Cardiac muscle cell (in vitro differentiated cells and primary cell): ENCODE data around the gene ASCC3. TPM values are rescaled to one million over a fixed set of nuclear protein-coding genes. Genes with fewer than 3 reads are reported as not detected.

Source experiments
- DNase-seq, 2 donors: peaks; one replicate each; pipeline versions ENCODE4 v3.0.0 to v3.0.0-alpha.2; 2010 to 2017; ENCODE audit warnings: low read depth in 1 of 2, low spot score in 1 of 2
- H3K27ac ChIP-seq: fragments of 200-600 bp; sonication (generic); 2 replicates; pipeline ENCODE4 v1.5.1; 2016
- H3K27me3 ChIP-seq: fragments of 200-600 bp; sonication (generic); 2 replicates; pipeline ENCODE4 v1.6.0; 2016; ENCODE audit warnings: control low read depth
- H3K36me3 ChIP-seq: fragments of 200-600 bp; sonication (generic); 2 replicates; pipeline ENCODE4 v1.5.1; 2016; ENCODE audit warnings: control low read depth
- H3K4me1 ChIP-seq: fragments of 200-600 bp; sonication (generic); 2 replicates; pipeline ENCODE4 v1.8.1; 2017; ENCODE audit warnings: low read depth, mild to moderate bottlenecking, mixed run types
- H3K4me3 ChIP-seq: fragments of 200-600 bp; sonication (generic); 2 replicates; pipeline ENCODE4 v1.5.1; 2016; ENCODE audit warnings: mild to moderate bottlenecking
- H3K9me3 ChIP-seq: fragments of 200-600 bp; sonication (generic); 2 replicates; pipeline ENCODE4 v1.5.1; 2017; ENCODE audit warnings: low read depth, mild to moderate bottlenecking, control low read depth
- polyA plus RNA-seq: library from polyadenylated mRNA; unstranded; fragments of >200 nt; fragmentation: Nextera tagmentation; extraction: Ambion mirVana; gene quantifications from 2 replicates; pipeline ENCODE4 v1.2.1, GENCODE V29; 2016
- total RNA-seq: library from RNA; depleted of rRNA; stranded (reverse); fragments of >200 nt; gene quantifications from 2 replicates; pipeline ENCODE4 v1.2.3, GENCODE V29; 2016
- TF ChIP-seq, protein P1 (sequence below): IDR thresholded peaks from 2 replicates; pipeline ENCODE4 v1.5.1; 2012; ENCODE audit warnings: low read depth, mild to moderate bottlenecking, low read length

ASCC3 gene
- total and polyA plus RNA-seq, 2 experiments from 2014 or later = 29.3 to 33.7 TPM

DNA sequence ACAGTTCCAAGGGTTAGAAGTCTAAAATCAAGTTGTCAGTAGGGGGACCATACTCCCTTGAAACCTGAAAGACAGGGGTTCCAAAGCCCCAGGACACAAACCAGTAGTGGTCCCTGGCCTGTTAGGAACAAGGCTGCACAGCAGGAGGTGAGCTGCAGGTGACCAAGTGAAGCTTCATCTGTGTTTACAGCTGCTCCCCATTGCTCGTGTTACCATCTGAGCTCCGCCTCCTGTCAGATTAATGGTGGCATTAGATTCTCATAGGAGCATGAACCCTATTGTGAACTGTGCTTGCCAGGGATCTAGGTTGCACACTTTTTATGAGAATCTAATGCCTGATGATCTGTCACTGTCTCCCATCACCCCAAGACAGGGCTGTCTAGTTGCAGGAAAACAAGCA, 391.1 kb downstream of the ASCC3 start:
- H3K27ac ChIP-seq = no peak overlapping the region
- no peaks in the 10 kb centered on the region for H3K36me3 ChIP-seq
- TF ChIP-seq, protein P1, sequence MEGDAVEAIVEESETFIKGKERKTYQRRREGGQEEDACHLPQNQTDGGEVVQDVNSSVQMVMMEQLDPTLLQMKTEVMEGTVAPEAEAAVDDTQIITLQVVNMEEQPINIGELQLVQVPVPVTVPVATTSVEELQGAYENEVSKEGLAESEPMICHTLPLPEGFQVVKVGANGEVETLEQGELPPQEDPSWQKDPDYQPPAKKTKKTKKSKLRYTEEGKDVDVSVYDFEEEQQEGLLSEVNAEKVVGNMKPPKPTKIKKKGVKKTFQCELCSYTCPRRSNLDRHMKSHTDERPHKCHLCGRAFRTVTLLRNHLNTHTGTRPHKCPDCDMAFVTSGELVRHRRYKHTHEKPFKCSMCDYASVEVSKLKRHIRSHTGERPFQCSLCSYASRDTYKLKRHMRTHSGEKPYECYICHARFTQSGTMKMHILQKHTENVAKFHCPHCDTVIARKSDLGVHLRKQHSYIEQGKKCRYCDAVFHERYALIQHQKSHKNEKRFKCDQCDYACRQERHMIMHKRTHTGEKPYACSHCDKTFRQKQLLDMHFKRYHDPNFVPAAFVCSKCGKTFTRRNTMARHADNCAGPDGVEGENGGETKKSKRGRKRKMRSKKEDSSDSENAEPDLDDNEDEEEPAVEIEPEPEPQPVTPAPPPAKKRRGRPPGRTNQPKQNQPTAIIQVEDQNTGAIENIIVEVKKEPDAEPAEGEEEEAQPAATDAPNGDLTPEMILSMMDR = no peak
- no peak overlapping the region for H3K4me3 ChIP-seq
- no peak for DNase-seq
- H3K4me1 ChIP-seq = no peaks in the 10 kb centered on the region
- H3K27me3 ChIP-seq = no peaks in the 10 kb centered on the region
- no peaks in the 10 kb centered on the region for H3K9me3 ChIP-seq

DNA sequence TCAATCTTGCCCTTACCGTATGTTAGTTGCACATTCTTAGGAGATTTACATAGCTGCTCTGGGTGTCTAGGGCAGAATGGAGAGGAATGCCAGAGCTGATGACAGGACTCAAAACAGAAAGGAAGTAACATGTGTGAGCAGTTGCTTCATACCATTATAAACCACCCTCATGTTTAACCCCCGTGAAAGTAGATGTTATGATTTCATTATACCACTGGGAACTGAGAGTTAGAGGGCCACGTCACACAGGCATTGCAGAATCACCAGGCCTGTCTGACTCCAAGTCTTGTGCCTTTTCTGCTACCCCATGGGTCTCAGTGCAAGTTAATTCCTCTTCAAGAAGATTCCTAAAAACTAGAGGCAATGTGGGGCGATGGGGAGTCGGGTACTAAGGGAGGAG, 392.9 kb downstream of the ASCC3 start:
- H3K9me3 ChIP-seq = no peaks in the 10 kb centered on the region
- DNase-seq = peak in 1 of 2 donors; percentile 59
- no peaks in the 10 kb centered on the region for H3K36me3 ChIP-seq
- no peaks in the 10 kb centered on the region for H3K4me1 ChIP-seq
- H3K27me3 ChIP-seq = no peaks in the 10 kb centered on the region
- TF ChIP-seq, protein P1 = no peak
- no peak overlapping the region for H3K4me3 ChIP-seq
- no peak overlapping the region for H3K27ac ChIP-seq

DNA sequence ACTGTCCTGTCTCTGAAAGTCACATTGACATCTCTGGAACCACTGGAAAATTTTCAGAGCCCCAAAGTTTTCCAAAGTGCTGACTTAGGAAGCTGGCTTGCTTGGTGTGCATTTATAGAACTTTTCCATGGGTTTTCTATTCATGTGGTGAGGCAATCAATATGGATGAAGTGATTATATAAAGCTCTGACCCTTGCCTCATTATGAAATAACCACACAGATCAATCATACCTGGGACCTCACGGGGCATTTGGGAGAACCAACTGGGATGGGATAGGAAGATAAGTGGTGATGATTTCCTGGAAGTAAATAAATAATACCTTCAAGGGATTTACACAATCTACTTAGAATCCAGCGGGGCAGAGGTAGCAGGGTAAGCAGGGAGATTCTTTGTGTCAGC, 393.5 kb downstream of the ASCC3 start:
- Histone ChIP-seq H3K36me3 (no peaks in the 10 kb centered on the region), H3K9me3 (no peaks in the 10 kb centered on the region), H3K27me3 (no peaks in the 10 kb centered on the region), H3K4me3 (no peak overlapping the region), H3K4me1 (no peaks in the 10 kb centered on the region), H3K27ac (no peak overlapping the region)
- TF ChIP-seq, protein P1 = no peak
- DNase-seq = no peak

DNA sequence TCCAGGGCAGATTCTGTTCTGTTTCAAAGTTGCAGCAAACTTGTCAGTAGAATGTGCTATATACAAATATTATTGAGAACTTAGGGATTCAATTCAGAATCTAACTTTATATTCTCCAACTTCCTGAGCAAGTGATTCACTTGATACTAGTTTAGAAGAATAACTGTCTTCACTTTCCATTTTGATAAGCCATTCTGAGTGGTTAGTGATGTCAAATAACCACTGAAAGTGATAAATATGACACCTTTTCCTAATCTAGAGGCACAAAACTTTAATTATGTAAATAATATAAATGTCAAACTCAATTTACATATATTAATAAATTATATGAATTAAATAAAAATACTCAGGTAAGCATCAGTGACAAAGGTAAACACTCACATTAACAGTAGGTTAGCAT, 395.9 kb downstream of the ASCC3 start:
- no peaks in the 10 kb centered on the region for H3K36me3 ChIP-seq
- DNase-seq = no peak
- no peaks in the 10 kb centered on the region for H3K9me3 ChIP-seq
- TF ChIP-seq, protein P1 = no peak
- H3K4me1 ChIP-seq = no peaks in the 10 kb centered on the region
- no peak overlapping the region for H3K4me3 ChIP-seq
- no peaks in the 10 kb centered on the region for H3K27me3 ChIP-seq
- no peak overlapping the region for H3K27ac ChIP-seq

DNA sequence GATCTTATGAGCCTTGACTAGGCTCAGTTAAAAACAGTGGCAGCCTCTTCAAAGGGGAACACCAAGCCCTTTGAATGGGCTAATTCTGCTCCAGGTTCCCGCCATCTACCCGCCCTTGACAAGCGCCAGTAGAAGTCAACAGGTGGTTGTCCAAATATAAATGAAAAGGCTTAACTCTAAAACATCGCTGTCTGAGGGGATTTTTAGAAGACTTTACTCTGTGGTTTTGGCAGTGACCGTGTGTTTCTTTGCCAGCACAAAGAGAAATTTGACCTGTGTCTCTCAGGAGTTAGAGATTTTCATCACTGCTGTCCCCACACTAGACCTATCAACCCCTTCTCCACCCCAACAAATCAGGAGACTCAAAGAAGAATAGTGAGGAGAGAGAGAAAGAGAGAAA, 396.7 kb downstream of the ASCC3 start:
- Histone ChIP-seq H3K27me3 (no peaks in the 10 kb centered on the region), H3K4me3 (no peak overlapping the region), H3K27ac (no peak overlapping the region), H3K36me3 (no peaks in the 10 kb centered on the region), H3K9me3 (no peaks in the 10 kb centered on the region), H3K4me1 (no peaks in the 10 kb centered on the region)
- DNase-seq = no peak
- TF ChIP-seq, protein P1 = no peak

DNA sequence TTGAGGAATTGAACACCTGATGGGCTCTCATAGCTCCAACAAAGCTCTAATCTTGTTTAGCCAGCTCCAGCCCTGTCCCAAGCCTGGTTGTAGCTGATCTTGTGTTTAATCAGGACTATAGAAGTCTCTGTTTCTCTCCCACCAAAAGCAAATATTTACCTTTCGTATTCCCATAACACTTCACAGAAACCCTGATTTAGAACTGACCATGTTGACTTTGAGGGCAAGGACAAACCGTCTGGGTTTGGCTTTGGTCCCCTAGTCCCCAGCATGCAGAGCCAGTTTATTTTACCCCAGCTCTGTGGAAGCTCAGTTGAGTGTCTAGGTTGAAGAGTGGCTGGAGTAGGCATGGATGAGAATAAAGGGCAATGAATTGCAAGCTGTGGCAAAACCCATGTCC, 398.4 kb downstream of the ASCC3 start:
- Histone ChIP-seq H3K27me3 (no peaks in the 10 kb centered on the region), H3K4me3 (no peak overlapping the region), H3K36me3 (no peaks in the 10 kb centered on the region), H3K9me3 (no peaks in the 10 kb centered on the region), H3K27ac (no peak overlapping the region), H3K4me1 (no peaks in the 10 kb centered on the region)
- TF ChIP-seq, protein P1 = no peak
- DNase-seq = no peak
